Measurements from ENCODE around the gene DOCK3.
"Not testable (repeated sequence)": the region's sequence is repeated elsewhere in the genome, so short reads cannot be mapped to it uniquely, and the experiment has no call there.

DOCK3 gene

GRCh38 chr3:50661321-50661837 lies 13.3 kb upstream of the DOCK3 start:
- no peak for TF ChIP-seq CTCF (IDR thresholded peaks at IDR 0.05; ENCODE audit: control insufficient read depth, insufficient read depth, low read depth, low read length, missing control alignments)
- no peak overlapping the region for H3K4me3 ChIP-seq (ENCODE audit: control insufficient read depth, low read depth, low read length)
- no peak for DNase-seq (ENCODE audit: low read depth)

- no peak for DNase-seq (ENCODE audit: low read depth)
- no peak for TF ChIP-seq CTCF (IDR thresholded peaks at IDR 0.05; ENCODE audit: control insufficient read depth, insufficient read depth, low read depth, low read length, missing control alignments)
- no peak overlapping the region for H3K4me3 ChIP-seq (ENCODE audit: control insufficient read depth, low read depth, low read length)
These were observed 12.3 kb upstream of the DOCK3 start for GRCh38 chr3:50662408-50662807.

GRCh38 chr3:50665081-50665840 lies 9.5 kb upstream of the DOCK3 start:
- no peak for TF ChIP-seq CTCF (IDR thresholded peaks at IDR 0.05; ENCODE audit: control insufficient read depth, insufficient read depth, low read depth, low read length, missing control alignments)
- no peak for DNase-seq (ENCODE audit: low read depth)
- no peak overlapping the region for H3K4me3 ChIP-seq (ENCODE audit: control insufficient read depth, low read depth, low read length)

- not testable (repeated sequence) for DNase-seq (ENCODE audit: low read depth)
These were observed 8.9 kb upstream of the DOCK3 start for GRCh38 chr3:50665841-50666115.

GRCh38 chr3:50666837-50667236 lies 7.9 kb upstream of the DOCK3 start:
- H3K4me3 ChIP-seq (ENCODE audit: control insufficient read depth, low read depth, low read length), result no peak overlapping the region
- DNase-seq (ENCODE audit: low read depth), result no peak
- TF ChIP-seq CTCF (IDR thresholded peaks at IDR 0.05; ENCODE audit: control insufficient read depth, insufficient read depth, low read depth, low read length, missing control alignments), result no peak

More at GRCh38 chr3:50665841-50666115, 8.9 kb upstream of the DOCK3 start:
- not testable (repeated sequence) for H3K4me3 ChIP-seq (ENCODE audit: control insufficient read depth, low read depth, low read length)

- no peak overlapping the region for H3K4me3 ChIP-seq (ENCODE audit: control insufficient read depth, low read depth, low read length)
- DNase-seq (ENCODE audit: low read depth), result peak; percentile 88
- no peak for TF ChIP-seq CTCF (IDR thresholded peaks at IDR 0.05; ENCODE audit: control insufficient read depth, insufficient read depth, low read depth, low read length, missing control alignments)
These were observed 3.4 kb upstream of the DOCK3 start for GRCh38 chr3:50671331-50671730.

GRCh38 chr3:50672656-50673055 lies 2.1 kb upstream of the DOCK3 start:
- no peak for TF ChIP-seq CTCF (IDR thresholded peaks at IDR 0.05; ENCODE audit: control insufficient read depth, insufficient read depth, low read depth, low read length, missing control alignments)

More at GRCh38 chr3:50672656-50673055, 2.1 kb upstream of the DOCK3 start:
- DNase-seq (ENCODE audit: low read depth), result no peak
- H3K4me3 ChIP-seq (ENCODE audit: control insufficient read depth, low read depth, low read length), result no peak overlapping the region

All from AG09309 (cell line).